Gastroesophageal sphincter (tissue), 4 donors: Measurements from ENCODE around the gene SIX5. TPM values are rescaled to one million over a fixed set of nuclear protein-coding genes. Genes with fewer than 3 reads are reported as not detected.
A peak's percentile ranks its signal among the peaks of the same experiment; 100 is the strongest.
"Not testable (repeated sequence)": the region's sequence is repeated elsewhere in the genome, so short reads cannot be mapped to it uniquely, and the experiment has no call there.

Source experiments
- ATAC-seq: fragments of 150-250 bp; one replicate; pipeline ENCODE4 v1.9.1; 2016; ENCODE audit warnings: mild to moderate bottlenecking, moderate library complexity
- H3K27ac ChIP-seq, 4 donors: fragments of 200-600 bp; sonication (generic) in 3 of 4; 1 replicate in 3 of 4; 2 replicates in 1 of 4; pipeline ENCODE4 v1.5.1; 2016 to 2019
- H3K27me3 ChIP-seq: fragments of 200-600 bp; sonication (generic); one replicate; pipeline ENCODE4 v1.5.1; 2019
- H3K36me3 ChIP-seq, 2 donors: fragments of 200-600 bp; sonication (generic); one replicate each; pipeline ENCODE4 v1.5.1; 2019; ENCODE audit warnings: control low read depth in 1 of 2
- H3K4me1 ChIP-seq, 3 donors: fragments of 200-600 bp; sonication (generic); 1 replicate in 2 of 3; 2 replicates in 1 of 3; pipeline ENCODE4 v1.5.1; 2016 to 2019; ENCODE audit warnings: control low read depth in 2 of 3
- H3K4me3 ChIP-seq, 2 donors: fragments of 200-600 bp; sonication (generic); one replicate each; pipeline ENCODE4 v1.5.1; 2019; ENCODE audit warnings: mild to moderate bottlenecking in 1 of 2, moderate library complexity in 1 of 2
- H3K9me3 ChIP-seq, 3 donors: fragments of 200-600 bp; sonication (generic); one replicate each; pipeline ENCODE4 v1.5.1; 2017 to 2019; ENCODE audit warnings: control low read depth in 2 of 3
- CTCF ChIP-seq, 4 experiments: fragments of 200-600 bp in 2 of 4; fragments of 450-650 bp in 2 of 4; sonication (generic) in 1 of 4; IDR thresholded peaks; one replicate each; pipeline ENCODE4 v1.5.1; 2017 to 2019; ENCODE audit warnings: antibody characterized with exemption in 4 of 4, mild to moderate bottlenecking in 2 of 4, moderate library complexity in 2 of 4
- EP300 ChIP-seq: sonication (generic); formaldehyde crosslinking; IDR thresholded peaks from one replicate; pipeline ENCODE4 v1.6.1; 2017; ENCODE audit warnings: antibody characterized with exemption, mild to moderate bottlenecking
- POLR2A ChIP-seq, 2 donors: fragments of 450-650 bp; IDR thresholded peaks; one replicate each; pipeline ENCODE4 v1.6.1; 2017; ENCODE audit warnings: antibody characterized with exemption in 2 of 2, mild to moderate bottlenecking in 2 of 2, moderate library complexity in 1 of 2
- POLR2AphosphoS5 ChIP-seq: sonication (generic); formaldehyde crosslinking; IDR thresholded peaks from one replicate; pipeline ENCODE4 v1.6.1; 2017; ENCODE audit warnings: antibody characterized with exemption
- WGBS, 2 donors: methylation state at CpG; one replicate each; pipeline ENCODE4 v1.1.5; 2018; ENCODE audit warnings: low coverage in 1 of 2; 5-methylcytosine and 5-hydroxymethylcytosine counted together
- total RNA-seq, 4 donors: library from RNA; depleted of rRNA; stranded (reverse); fragments of >200 nt; gene quantifications; one replicate each; pipeline ENCODE4 v1.1.0, GENCODE V29; 2016

Gene SIX5
- total RNA-seq, 4 donors from 2014 or later, result 13.2 to 33.1 (median 23.7) TPM

DNA sequence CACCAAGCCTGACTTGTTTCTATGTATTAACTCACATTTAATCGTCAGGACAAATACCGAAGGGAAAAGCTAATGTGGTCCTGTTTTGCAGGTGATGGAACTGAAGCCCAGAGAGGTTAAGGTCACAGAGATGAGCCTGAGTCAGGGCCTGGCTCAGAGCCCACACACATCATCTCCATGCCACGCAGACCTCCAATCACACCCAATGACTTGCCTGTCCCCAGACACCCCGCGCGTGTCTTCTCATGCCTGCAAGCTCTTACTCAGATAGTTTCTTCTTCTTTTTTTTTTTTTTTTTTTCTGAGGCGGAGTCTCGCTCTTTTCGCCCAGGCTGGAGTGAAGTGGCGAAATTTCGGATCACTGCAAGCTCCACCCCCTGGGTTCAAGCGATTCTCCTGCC is 16.4 kb downstream of the SIX5 start:
- Histone ChIP-seq H3K27me3 (no peaks in the 10 kb centered on the region), H3K9me3 (no peaks in the 10 kb centered on the region), H3K36me3 (no peaks in the 10 kb centered on the region), H3K4me1 (no peaks in the 10 kb centered on the region), H3K4me3 (no peak overlapping the region), H3K27ac (no peak overlapping the region)
- 83% methylated on average over 5 of the region's 12 CpGs; no CpG with 5 or more reads in 1 of the 2 donors for WGBS, 2 donors
- ATAC-seq, result no peak
- TF ChIP-seq CTCF (IDR thresholded peaks at IDR 0.05), result no peak
- TF ChIP-seq POLR2A (IDR thresholded peaks at IDR 0.05), result no peak

DNA sequence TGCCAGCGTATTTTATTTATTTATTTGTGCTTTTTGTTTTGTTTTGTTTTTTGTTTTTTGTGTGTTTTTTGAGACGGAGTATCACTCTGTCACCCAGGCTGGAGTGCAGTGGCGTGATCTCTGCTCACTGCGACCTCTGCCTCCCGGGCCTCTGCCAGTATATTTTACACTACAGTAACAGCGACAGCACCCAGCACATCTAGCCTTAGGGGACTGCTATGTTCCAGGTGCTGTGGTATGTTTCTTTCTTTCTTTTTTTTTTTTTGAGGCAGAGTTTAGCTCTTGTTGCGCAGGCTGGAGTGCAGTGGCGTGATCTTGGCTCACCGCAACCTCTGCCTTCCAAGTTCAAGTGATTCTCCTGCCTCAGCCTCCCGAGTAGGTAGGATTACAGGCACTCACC is 17.6 kb downstream of the SIX5 start:
- WGBS, 2 donors, result 79 to 85% methylated on average over 3 to 10 of the region's 10 CpGs
- not testable (repeated sequence) for H3K36me3 ChIP-seq, ATAC-seq

DNA sequence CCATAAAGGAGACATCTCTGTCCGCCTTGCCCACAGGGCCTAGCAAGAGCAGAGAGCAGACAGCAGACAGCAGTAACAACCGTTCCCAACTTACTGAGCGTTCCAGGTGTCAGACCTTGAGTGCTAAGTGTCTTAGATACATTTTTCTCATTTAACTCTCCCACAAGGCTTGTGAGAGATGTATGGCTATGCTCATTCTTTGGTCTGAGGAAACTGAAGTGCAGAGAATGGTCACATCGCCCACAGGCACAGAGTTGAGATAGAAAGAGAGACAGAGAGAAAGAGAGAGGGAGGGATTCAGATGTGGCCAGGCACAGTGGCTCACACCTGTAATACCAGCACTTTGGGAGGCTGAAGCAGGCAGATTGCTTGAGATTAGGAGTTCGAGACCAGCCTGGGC is 21.5 kb downstream of the SIX5 start:
- Histone ChIP-seq H3K4me1 (peaks cover 0 to 11% (median 0%) of the 10 kb centered on the region in 3 donors), H3K27me3 (no peaks in the 10 kb centered on the region), H3K36me3 (no peaks in the 10 kb centered on the region), H3K4me3 (no peak overlapping the region), H3K9me3 (no peaks in the 10 kb centered on the region), H3K27ac (no peak overlapping the region)
- 71 to 100% methylated on average over 1 to 5 of the region's 5 CpGs for WGBS, 2 donors
- ATAC-seq, result no peak
- no peak for TF ChIP-seq POLR2AphosphoS5
- no peak for TF ChIP-seq EP300

More for the DNA sequence above, 17.6 kb downstream of the SIX5 start:
- H3K27me3 ChIP-seq, H3K9me3 ChIP-seq, H3K4me1 ChIP-seq, H3K4me3 ChIP-seq, H3K27ac ChIP-seq: not testable (repeated sequence)

- 63% methylated on average over 2 of the region's 5 CpGs; no CpG with 5 or more reads in 1 of the 2 donors for WGBS, 2 donors
- no peaks in the 10 kb centered on the region for H3K36me3 ChIP-seq
- H3K27ac ChIP-seq, result no peak overlapping the region
- no peaks in the 10 kb centered on the region for H3K27me3 ChIP-seq
- H3K4me1 ChIP-seq, result peaks cover 0 to 17% (median 0%) of the 10 kb centered on the region in 3 donors
- no peak overlapping the region for H3K4me3 ChIP-seq
- no peak for TF ChIP-seq POLR2A (IDR thresholded peaks at IDR 0.05)
- ATAC-seq, result no peak
- no peaks in the 10 kb centered on the region for H3K9me3 ChIP-seq
Measured at GRCh38 chr19:45746866-45747265, 22.2 kb downstream of the SIX5 start.

- Histone ChIP-seq H3K27ac (no peak overlapping the region), H3K9me3 (no peaks in the 10 kb centered on the region), H3K27me3 (no peaks in the 10 kb centered on the region), H3K36me3 (no peaks in the 10 kb centered on the region), H3K4me1 (peaks cover 0 to 17% (median 0%) of the 10 kb centered on the region in 3 donors), H3K4me3 (no peak overlapping the region)
- 88 to 92% methylated on average over 5 to 6 of the region's 6 CpGs for WGBS, 2 donors
- ATAC-seq, result no peak
- no peak for TF ChIP-seq EP300
- TF ChIP-seq POLR2AphosphoS5, result no peak
- TF ChIP-seq CTCF (IDR thresholded peaks at IDR 0.05), result no peak
- no peak for TF ChIP-seq POLR2A (IDR thresholded peaks at IDR 0.05)
Measured at GRCh38 chr19:45745606-45746005, 23.4 kb downstream of the SIX5 start.

DNA sequence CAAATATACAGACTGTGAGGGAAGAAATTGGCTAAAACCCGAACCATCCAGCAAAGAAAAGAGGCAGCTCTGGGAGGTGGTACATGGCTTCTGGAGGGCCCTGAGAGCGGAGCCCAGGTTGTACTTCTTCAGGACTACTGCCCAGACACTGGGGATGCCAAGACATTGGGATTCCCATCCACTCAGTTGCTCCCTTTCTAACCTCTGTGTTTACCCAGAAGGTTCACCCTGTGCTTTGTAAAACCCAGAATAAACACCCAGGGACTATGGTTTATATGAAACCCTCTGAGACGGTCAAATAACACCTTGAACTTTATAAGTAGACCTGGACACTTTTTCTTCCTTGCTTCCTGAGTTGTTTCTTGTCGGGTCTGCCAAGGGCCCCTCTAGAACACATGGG is 26.1 kb downstream of the SIX5 start:
- no peak for TF ChIP-seq POLR2A (IDR thresholded peaks at IDR 0.05)
- TF ChIP-seq EP300, result no peak
- TF ChIP-seq CTCF (IDR thresholded peaks at IDR 0.05), result no peak
- TF ChIP-seq POLR2AphosphoS5, result no peak
- ATAC-seq, result no peak
- Histone ChIP-seq H3K36me3 (no peaks in the 10 kb centered on the region), H3K27me3 (no peaks in the 10 kb centered on the region), H3K27ac (peak overlapping the region in 2 of 4 donors; percentile 6 to 45), H3K9me3 (no peaks in the 10 kb centered on the region), H3K4me1 (peaks cover 0 to 17% (median 0%) of the 10 kb centered on the region in 3 donors), H3K4me3 (no peak overlapping the region)
- 22 to 51% methylated on average over 3 to 4 of the region's 4 CpGs for WGBS, 2 donors
